ENCODE measurements around the gene FLYWCH2. TPM values are rescaled to one million over a fixed set of nuclear protein-coding genes. Genes with fewer than 3 reads are reported as not detected.

The FLYWCH2 gene
- polyA plus RNA-seq, 2 of the 4 experiments (the other 2 are of a cell fraction): 23.2 to 41.2 TPM

- TF ChIP-seq SMC3 (IDR thresholded peaks at IDR 0.05) (no peak), HMGXB4 (CRISPR knock-in tag; IDR thresholded peaks at IDR 0.05; ENCODE audit: borderline replicate concordance) (no peak), MYC (IDR thresholded peaks at IDR 0.05; ENCODE audit: borderline replicate concordance, low read length) (no peak), FOXS1 (CRISPR knock-in tag; IDR thresholded peaks at IDR 0.05) (no peak), RNF2 (IDR thresholded peaks at IDR 0.05; ENCODE audit: borderline replicate concordance, low read depth) (no peak), FOSB (CRISPR knock-in tag; IDR thresholded peaks at IDR 0.05) (no peak), ZNF302 (CRISPR knock-in tag; IDR thresholded peaks at IDR 0.05) (no peak), CHD4 (IDR thresholded peaks at IDR 0.05; ENCODE audit: borderline replicate concordance) (no peak), HOXA7 (CRISPR knock-in tag; IDR thresholded peaks at IDR 0.05) (no peak), MAX (IDR thresholded peaks at IDR 0.05) (no peak), RAD21 (conservative IDR thresholded peaks at IDR 0.05 in 1 of 2, IDR thresholded peaks at IDR 0.05 in 1 of 2) (no peak), USF2 (IDR thresholded peaks at IDR 0.05) (no peak), HOXB13 (CRISPR knock-in tag; IDR thresholded peaks at IDR 0.05; ENCODE audit: low read depth) (no peak), TP53 (CRISPR knock-in tag; IDR thresholded peaks at IDR 0.05) (no peak), SREBF2 (IDR thresholded peaks at IDR 0.05) (no peak), RARB (CRISPR knock-in tag; IDR thresholded peaks at IDR 0.05) (no peak), HOXB5 (CRISPR knock-in tag; IDR thresholded peaks at IDR 0.05) (no peak), CTCF (IDR thresholded peaks at IDR 0.05) (no peak), JUNB (IDR thresholded peaks at IDR 0.05) (no peak)
- Histone ChIP-seq H3K4me3 (peak overlapping the region; percentile 94), H3K4me2 (peak overlapping the region; percentile 99), H3K9me3 (no peaks in the 10 kb centered on the region), H3K4me1 (peaks cover 5% of the 10 kb centered on the region; the same call in 2 of the 3 replicates), H3K27ac (peak overlapping the region in 1 of 2 experiments; percentile 97; a peak in 4 of 6 replicates)
- no peak for FAIRE-seq
- 91% methylated on average over 18 of the region's 18 CpGs for WGBS (ENCODE audit: missing lambda C conversion rate)
- ChIA-PET POLR2A (interaction anchor here (3.8 kb wide), 1 partner anchor 22 kb away, joined by 62 read pairs; no protein-coding TSS in a partner anchor), CTCF (interaction anchor here (1.4 to 6.6 kb wide), 6 partner anchors 9 to 45 kb away, joined by 3 to 52 read pairs (median 6); no protein-coding TSS in a partner anchor)
- DNase-seq (ENCODE audit: low read depth in 1 of 2, low spot score in 1 of 2): no peak
- no peak for ATAC-seq
Measured at GRCh38 chr16:2884041-2884451, 1.0 kb downstream of the FLYWCH2 start.

- 85% methylated on average over 31 of the region's 31 CpGs for WGBS (ENCODE audit: missing lambda C conversion rate)
- no peak for FAIRE-seq
- ChIA-PET POLR2A (no interaction called here), CTCF (interaction anchor here (1.2 to 2.9 kb wide), 5 partner anchors 11 to 33 kb away, joined by 3 to 10 read pairs (median 6); partner anchors contain the start of gene FLYWCH2)
- DNase-seq (ENCODE audit: low read depth in 1 of 2, low spot score in 1 of 2): no peak
- ATAC-seq: no peak
- no peak overlapping the region for H3K27ac ChIP-seq
- no peaks in the 10 kb centered on the region for H3K9me3 ChIP-seq
- no peak overlapping the region for H3K4me3 ChIP-seq
- no peak overlapping the region for H3K4me2 ChIP-seq
- H3K4me1 ChIP-seq: peaks cover 33% of the 10 kb centered on the region
- TF ChIP-seq PHF8 (IDR thresholded peaks at IDR 0.05; ENCODE audit: borderline replicate concordance, low read depth): no peak
- no peak for TF ChIP-seq POLR2AphosphoS2 (conservative IDR thresholded peaks at IDR 0.05; ENCODE audit: low read length)
- TF ChIP-seq JUNB (IDR thresholded peaks at IDR 0.05): no peak
- no peak for TF ChIP-seq KDM5A (IDR thresholded peaks at IDR 0.05)
- TF ChIP-seq CBX2 (IDR thresholded peaks at IDR 0.05; ENCODE audit: borderline replicate concordance, low read depth): no peak
- no peak for TF ChIP-seq POLR2A (IDR thresholded peaks at IDR 0.05; ENCODE audit: low read length)
- no peak for TF ChIP-seq ZNF302 (CRISPR knock-in tag; IDR thresholded peaks at IDR 0.05)
- TF ChIP-seq HDAC2 (IDR thresholded peaks at IDR 0.05): no peak
- TF ChIP-seq NPAS2 (CRISPR knock-in tag; IDR thresholded peaks at IDR 0.05; ENCODE audit: borderline replicate concordance): no peak
- no peak for TF ChIP-seq RARB (CRISPR knock-in tag; IDR thresholded peaks at IDR 0.05)
- TF ChIP-seq EP300 (IDR thresholded peaks at IDR 0.05): no peak
- TF ChIP-seq CTCF (IDR thresholded peaks at IDR 0.05): no peak
- TF ChIP-seq PBX3 (IDR thresholded peaks at IDR 0.05): no peak
- no peak for TF ChIP-seq FOXS1 (CRISPR knock-in tag; IDR thresholded peaks at IDR 0.05)
- no peak for TF ChIP-seq NR3C1 (IDR thresholded peaks at IDR 0.05)
- TF ChIP-seq MAZ (IDR thresholded peaks at IDR 0.05; ENCODE audit: borderline replicate concordance, low read depth, low read length): no peak
- no peak for TF ChIP-seq CHD4 (IDR thresholded peaks at IDR 0.05; ENCODE audit: borderline replicate concordance)
- TF ChIP-seq NFE2L2 (conservative IDR thresholded peaks at IDR 0.05; ENCODE audit: low read length): no peak
Measured at GRCh38 chr16:2894231-2894630, 11.2 kb downstream of the FLYWCH2 start.

Measured in A549 (cell line).